IMR-90 (cell line): ENCODE results near the gene DCAF6.

Experiments used
- CEBPB ChIP-seq: IDR thresholded peaks from 2 replicates; pipeline ENCODE4 v1.6.1; 2012; ENCODE audit warnings: low read depth, low read length, improper control_type of control experiment
- CHD1 ChIP-seq: IDR thresholded peaks from 2 replicates; pipeline ENCODE4 v1.6.1; 2012; ENCODE audit warnings: low read depth, low read length, improper control_type of control experiment
- CTCF ChIP-seq: conservative IDR thresholded peaks from 2 replicates; pipeline ENCODE4 v1.5.1; 2012; ENCODE audit warnings: mild to moderate bottlenecking, low read depth, low read length, improper control_type of control experiment
- POLR2A ChIP-seq: IDR thresholded peaks from 2 replicates; pipeline ENCODE4 v1.6.1; 2012; ENCODE audit warnings: mild to moderate bottlenecking, low read depth, low read length
- SMC3 ChIP-seq: fragments of 150-350 bp; IDR thresholded peaks from 2 replicates; pipeline ENCODE4 v1.6.1; 2016; ENCODE audit warnings: low read depth, mild to moderate bottlenecking, antibody characterized with exemption, low read length, moderate library complexity

GRCh38 chr1:167936068-167936929 is at the start of gene DCAF6:
- TF ChIP-seq SMC3 = no peak
- TF ChIP-seq CHD1 = no peak
- TF ChIP-seq CTCF = no peak
- TF ChIP-seq CEBPB = peak; percentile 92
- TF ChIP-seq POLR2A = peak; percentile 88
